Activated T-cell treated with anti-CD3 and anti-CD28 coated beads, Interleukin-2, amount 50 U/mL, for 4 hours (primary cell): ENCODE results near the gene TRAPPC3. TPM values are rescaled to one million over a fixed set of nuclear protein-coding genes. Genes with fewer than 3 reads are reported as not detected.

Experiments
- ATAC-seq, 2 donors: fragments of 200-7000 bp; cut with Tn5 transposase; one replicate each; pipeline ENCODE4 v1.10.0; 2021
- DNase-seq: peaks from one replicate; pipeline ENCODE4 v3.0.0-alpha.2; 2020
- H3K27me3 Mint-ChIP-seq: one replicate; pipeline ENCODE4 v1.8.0; 2021; ENCODE audit warnings: low read depth, mixed read lengths
- H3K36me3 Mint-ChIP-seq: one replicate; pipeline ENCODE4 v1.8.0; 2022; ENCODE audit warnings: mixed read lengths; ENCODE audit not compliant: insufficient read depth
- H3K4me1 Mint-ChIP-seq: one replicate; pipeline ENCODE4 v1.8.0; 2021; ENCODE audit warnings: low read depth, mixed read lengths
- H3K4me3 Mint-ChIP-seq: one replicate; pipeline ENCODE4 v1.8.0; 2021; ENCODE audit warnings: mild to moderate bottlenecking, moderate library complexity, mixed read lengths
- H3K9me3 Mint-ChIP-seq: one replicate; pipeline ENCODE4 v1.8.0; 2021; ENCODE audit warnings: mixed read lengths
- total RNA-seq, 3 donors: library from RNA; stranded (reverse); gene quantifications; one replicate each; pipeline ENCODE4 v1.2.1, GENCODE V29; 2021

The TRAPPC3 gene
- total RNA-seq, 3 donors from 2014 or later: 64.2 to 69.6 (median 65.9) TPM

DNA sequence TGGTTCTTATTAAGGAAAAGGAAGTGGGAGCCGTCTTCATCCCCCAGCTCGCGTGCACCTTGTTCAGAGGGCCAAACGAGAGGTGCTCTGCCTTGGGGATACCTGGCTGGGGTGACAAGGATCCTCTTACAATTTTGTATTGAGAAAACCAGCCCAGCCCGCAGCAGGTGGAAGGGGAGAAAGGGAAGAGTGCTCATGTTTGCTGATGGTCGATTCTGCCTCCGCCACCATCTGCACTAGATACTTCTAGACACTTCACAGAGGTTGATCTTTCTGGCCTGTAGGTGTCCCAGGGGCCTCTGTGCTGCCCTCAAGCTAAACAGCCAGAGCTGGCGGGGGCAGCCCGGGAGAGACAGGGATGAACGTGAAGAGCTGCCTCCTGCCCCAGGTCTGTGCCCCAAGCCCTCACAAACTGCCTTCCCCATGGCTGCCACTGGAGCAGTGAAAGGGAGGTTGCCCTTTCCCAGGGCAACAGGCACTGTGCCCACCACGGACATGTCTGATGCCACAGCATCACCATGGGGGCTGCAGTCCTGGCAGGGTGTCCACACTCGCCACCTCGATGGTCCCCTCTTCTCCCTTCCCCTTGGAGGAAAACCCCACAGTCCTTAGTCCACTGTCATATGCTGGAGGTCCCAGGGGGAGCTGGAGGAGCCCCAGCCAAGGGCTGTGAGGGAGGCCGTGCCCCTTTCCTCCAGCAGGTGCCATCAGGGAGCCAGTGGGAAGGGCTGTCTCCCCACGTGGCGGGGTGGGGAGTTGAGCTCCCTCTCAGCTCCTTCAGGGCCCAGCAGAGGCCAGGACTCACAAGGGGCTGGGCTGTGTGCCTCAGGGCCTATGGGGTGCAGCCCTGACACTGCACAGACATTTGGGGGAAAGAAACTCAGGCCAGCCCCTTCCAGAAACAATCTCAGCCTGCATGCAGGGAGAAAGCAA lies 52.5 kb downstream of the TRAPPC3 start:
- Mint-ChIP-seq H3K27me3 (no peaks in the 10 kb centered on the region), H3K4me1 (peaks cover 4% of the 10 kb centered on the region), H3K9me3 (no peaks in the 10 kb centered on the region), H3K4me3 (no peak overlapping the region), H3K36me3 (peaks cover 7% of the 10 kb centered on the region)
- DNase-seq: no peak
- ATAC-seq: peak in 1 of 2 donors; percentile 15

DNA sequence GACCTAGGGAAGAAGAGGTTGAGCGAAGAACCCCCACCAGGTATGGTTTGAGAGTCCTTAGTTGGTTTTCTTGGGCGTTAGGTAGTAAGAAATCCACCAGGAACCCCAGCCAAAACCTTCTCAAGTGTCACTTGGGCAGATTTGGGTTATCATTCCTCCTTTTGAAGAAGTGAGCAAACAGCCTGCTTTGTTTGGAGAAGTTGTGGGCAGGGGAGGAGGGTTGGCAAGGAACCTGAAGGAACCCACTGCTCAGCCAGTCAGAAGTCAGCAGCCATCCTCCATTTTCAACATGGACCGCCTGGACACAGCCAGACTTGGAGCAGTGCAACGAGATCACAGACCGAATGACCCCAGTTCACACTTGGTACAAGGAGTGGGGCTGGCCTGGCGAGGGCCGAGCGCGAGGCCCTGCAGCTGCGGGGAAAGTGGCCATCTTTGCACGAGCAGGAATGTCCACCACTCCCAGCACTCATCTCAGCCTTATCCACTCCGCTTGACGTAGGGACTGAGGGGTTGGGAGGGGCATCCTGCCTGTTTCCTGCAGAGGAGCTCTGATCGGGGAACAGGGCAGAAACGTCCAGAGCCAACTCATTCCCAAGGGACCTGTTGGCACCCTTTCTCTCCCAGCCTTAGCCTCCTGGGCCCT lies 53.4 kb downstream of the TRAPPC3 start:
- ATAC-seq (no peak), DNase-seq (no peak)
- no peaks in the 10 kb centered on the region for H3K9me3 Mint-ChIP-seq
- peaks cover 8% of the 10 kb centered on the region for H3K4me1 Mint-ChIP-seq
- H3K27me3 Mint-ChIP-seq: no peaks in the 10 kb centered on the region
- H3K4me3 Mint-ChIP-seq: no peak overlapping the region
- peaks cover 10% of the 10 kb centered on the region for H3K36me3 Mint-ChIP-seq

DNA sequence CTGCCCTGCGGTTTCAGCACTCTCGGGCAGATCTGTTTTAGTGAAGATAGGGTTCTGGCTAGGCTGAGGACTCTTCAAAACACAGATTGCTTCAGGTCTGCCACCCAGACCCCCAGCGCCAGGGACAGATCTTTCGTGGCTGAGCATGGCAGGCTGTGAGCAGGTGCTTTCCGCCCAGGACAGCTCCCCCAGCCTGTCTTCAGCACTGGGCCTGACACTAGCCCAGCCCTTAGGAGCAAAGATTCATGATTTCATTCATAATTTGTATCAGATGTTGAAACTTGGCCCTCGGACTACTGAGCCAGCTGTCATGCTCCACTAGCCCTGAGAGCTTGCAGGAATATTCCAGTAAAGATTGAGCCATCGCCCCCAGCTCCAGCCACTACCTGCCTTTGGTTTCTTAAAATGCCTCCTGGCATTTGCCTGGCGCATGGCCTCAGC lies 54.6 kb downstream of the TRAPPC3 start:
- peaks cover 13% of the 10 kb centered on the region for H3K4me1 Mint-ChIP-seq
- H3K4me3 Mint-ChIP-seq: no peak overlapping the region
- DNase-seq: no peak
- H3K36me3 Mint-ChIP-seq: peaks cover 11% of the 10 kb centered on the region
- no peaks in the 10 kb centered on the region for H3K27me3 Mint-ChIP-seq
- no peak for ATAC-seq
- H3K9me3 Mint-ChIP-seq: no peaks in the 10 kb centered on the region

DNA sequence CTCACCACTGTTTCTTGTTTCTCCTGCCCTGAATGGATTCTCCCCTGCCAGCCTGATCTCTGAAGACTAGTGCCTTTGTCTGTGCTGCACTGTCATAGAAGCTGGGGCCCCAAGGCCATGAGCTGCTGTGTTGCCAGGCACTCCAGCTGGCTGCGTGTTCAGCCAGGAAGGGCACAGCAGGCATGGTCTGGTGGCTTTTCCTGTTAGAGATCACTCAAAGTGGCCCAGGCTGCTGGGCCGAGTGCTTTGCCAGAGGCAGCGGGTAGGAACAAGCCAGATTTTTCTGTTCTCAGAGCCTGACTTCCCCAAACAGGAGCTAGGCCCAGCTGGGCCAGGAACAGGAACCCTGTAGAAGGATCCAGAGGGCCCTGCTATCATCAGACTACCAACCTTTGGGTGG lies 55.4 kb downstream of the TRAPPC3 start:
- DNase-seq: no peak
- no peak overlapping the region for H3K4me3 Mint-ChIP-seq
- no peaks in the 10 kb centered on the region for H3K9me3 Mint-ChIP-seq
- H3K36me3 Mint-ChIP-seq: peaks cover 14% of the 10 kb centered on the region
- H3K27me3 Mint-ChIP-seq: no peaks in the 10 kb centered on the region
- ATAC-seq: no peak
- peaks cover 16% of the 10 kb centered on the region for H3K4me1 Mint-ChIP-seq

DNA sequence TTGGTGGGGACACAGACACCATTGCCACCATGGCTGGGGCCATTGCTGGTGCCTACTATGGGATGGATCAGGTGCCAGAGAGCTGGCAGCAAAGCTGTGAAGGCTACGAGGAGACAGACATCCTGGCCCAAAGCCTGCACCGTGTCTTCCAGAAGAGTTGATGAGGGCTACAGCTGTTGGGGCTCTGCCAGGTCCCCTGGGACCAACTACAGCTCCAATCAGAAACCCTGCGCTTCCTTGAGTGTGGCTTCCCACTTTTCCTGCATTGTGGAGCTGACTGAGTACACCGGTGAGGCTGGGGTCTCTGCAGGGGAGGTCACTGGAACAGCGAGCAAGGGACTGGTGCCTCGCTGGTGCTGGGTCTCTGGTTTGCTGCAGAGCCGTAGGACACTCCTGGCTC lies 56.1 kb downstream of the TRAPPC3 start:
- H3K9me3 Mint-ChIP-seq: no peaks in the 10 kb centered on the region
- ATAC-seq: no peak
- H3K27me3 Mint-ChIP-seq: no peaks in the 10 kb centered on the region
- no peak for DNase-seq
- H3K36me3 Mint-ChIP-seq: peaks cover 14% of the 10 kb centered on the region
- peaks cover 16% of the 10 kb centered on the region for H3K4me1 Mint-ChIP-seq
- H3K4me3 Mint-ChIP-seq: no peak overlapping the region

DNA sequence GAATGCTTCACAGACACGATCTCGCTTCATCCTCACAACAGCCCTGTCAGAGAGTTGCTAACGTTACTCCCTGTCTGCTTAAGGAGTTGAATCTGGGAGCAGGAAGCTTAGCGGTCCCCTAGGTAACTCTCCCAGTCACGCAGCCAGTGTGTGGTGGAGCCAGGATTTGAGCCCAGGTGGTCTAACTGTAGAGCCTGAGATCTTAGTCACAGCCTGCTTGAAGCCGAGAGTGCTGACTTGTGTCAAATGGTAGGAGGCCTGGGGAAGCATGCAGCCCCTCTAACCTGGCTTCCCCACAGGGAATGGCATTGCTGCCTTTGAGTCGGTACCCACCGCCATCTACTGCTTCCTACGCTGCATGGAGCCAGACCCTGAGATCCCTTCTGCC lies 56.5 kb downstream of the TRAPPC3 start:
- ATAC-seq: no peak
- H3K4me1 Mint-ChIP-seq: peaks cover 16% of the 10 kb centered on the region

DNA sequence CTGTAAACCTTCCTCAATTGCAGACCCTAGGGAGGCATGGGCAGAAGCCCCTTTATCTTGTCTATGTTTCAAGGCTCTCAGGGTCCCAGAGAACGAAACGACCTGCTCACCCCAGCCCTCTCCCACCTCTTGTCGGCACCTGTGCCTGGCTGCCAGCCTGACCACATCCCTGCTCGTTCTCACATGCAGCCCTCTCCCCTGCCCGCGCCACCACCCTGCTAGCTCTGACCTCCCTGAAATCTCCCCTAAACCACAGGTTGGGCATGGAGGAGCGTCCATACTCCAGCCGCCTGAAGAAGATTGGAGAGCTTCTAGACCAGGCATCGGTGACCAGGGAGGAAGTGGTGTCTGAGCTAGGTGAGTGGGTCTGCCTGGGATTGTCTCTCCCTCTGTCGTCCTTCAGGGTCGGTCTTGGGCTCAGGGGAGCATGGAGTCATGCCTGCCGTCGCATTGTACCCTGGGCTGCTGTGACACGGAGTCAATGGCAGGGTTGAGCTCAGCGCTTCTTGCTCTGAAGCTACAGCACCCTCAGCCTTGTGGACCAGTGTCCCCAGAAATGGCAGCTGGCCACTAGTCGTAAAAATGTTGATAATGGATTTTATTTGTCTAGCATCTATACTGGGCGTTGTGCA lies 57.0 kb downstream of the TRAPPC3 start:
- Mint-ChIP-seq H3K27me3 (no peaks in the 10 kb centered on the region), H3K9me3 (no peaks in the 10 kb centered on the region), H3K4me1 (peaks cover 16% of the 10 kb centered on the region), H3K4me3 (no peak overlapping the region), H3K36me3 (peaks cover 14% of the 10 kb centered on the region)
- no peak for DNase-seq
- no peak for ATAC-seq

More for the DNA sequence above, 56.5 kb downstream of the TRAPPC3 start:
- Mint-ChIP-seq H3K9me3 (no peaks in the 10 kb centered on the region), H3K36me3 (peaks cover 14% of the 10 kb centered on the region), H3K27me3 (no peaks in the 10 kb centered on the region), H3K4me3 (no peak overlapping the region)
- no peak for DNase-seq

DNA sequence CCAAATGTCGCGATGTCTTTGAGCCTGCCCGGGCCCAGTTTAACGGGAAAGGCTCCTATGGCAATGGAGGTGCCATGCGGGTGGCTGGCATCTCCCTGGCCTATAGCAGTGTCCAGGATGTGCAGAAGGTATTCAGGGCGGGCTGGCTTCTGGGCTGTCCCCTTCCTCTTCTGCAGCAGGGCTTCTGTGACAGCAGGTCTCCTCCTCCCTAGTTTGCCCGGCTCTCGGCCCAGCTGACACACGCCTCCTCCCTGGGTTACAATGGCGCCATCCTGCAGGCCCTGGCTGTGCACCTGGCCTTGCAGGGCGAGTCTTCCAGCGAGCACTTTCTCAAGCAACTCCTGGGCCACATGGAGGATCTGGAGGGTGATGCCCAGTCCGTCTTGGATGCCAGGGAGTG lies 57.6 kb downstream of the TRAPPC3 start:
- Mint-ChIP-seq H3K4me3 (no peak overlapping the region), H3K4me1 (peaks cover 17% of the 10 kb centered on the region), H3K9me3 (no peaks in the 10 kb centered on the region), H3K27me3 (peaks cover 4% of the 10 kb centered on the region), H3K36me3 (peaks cover 14% of the 10 kb centered on the region)
- no peak for ATAC-seq
- no peak for DNase-seq

DNA sequence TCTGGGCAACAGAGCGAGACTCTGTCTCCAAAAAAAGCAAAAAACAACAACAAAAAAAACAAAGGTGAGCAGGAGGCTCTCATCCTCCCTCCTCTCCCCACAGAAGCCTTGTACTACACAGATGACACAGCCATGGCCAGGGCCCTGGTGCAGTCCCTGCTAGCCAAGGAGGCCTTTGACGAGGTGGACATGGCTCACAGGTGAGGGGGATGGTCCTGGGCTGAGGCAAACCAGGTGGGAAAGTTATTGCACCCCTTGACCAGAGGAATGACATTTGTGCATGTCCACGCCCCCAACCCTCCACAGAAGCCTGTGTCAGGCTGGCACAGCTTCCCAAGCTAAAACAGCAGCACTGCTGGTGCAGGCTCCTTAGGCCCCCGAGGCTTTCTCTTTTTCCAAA lies 58.1 kb downstream of the TRAPPC3 start:
- H3K9me3 Mint-ChIP-seq: no peaks in the 10 kb centered on the region
- H3K4me1 Mint-ChIP-seq: peaks cover 17% of the 10 kb centered on the region
- H3K36me3 Mint-ChIP-seq: peaks cover 14% of the 10 kb centered on the region
- ATAC-seq (no peak), DNase-seq (no peak)
- H3K27me3 Mint-ChIP-seq: peaks cover 7% of the 10 kb centered on the region
- no peak overlapping the region for H3K4me3 Mint-ChIP-seq

DNA sequence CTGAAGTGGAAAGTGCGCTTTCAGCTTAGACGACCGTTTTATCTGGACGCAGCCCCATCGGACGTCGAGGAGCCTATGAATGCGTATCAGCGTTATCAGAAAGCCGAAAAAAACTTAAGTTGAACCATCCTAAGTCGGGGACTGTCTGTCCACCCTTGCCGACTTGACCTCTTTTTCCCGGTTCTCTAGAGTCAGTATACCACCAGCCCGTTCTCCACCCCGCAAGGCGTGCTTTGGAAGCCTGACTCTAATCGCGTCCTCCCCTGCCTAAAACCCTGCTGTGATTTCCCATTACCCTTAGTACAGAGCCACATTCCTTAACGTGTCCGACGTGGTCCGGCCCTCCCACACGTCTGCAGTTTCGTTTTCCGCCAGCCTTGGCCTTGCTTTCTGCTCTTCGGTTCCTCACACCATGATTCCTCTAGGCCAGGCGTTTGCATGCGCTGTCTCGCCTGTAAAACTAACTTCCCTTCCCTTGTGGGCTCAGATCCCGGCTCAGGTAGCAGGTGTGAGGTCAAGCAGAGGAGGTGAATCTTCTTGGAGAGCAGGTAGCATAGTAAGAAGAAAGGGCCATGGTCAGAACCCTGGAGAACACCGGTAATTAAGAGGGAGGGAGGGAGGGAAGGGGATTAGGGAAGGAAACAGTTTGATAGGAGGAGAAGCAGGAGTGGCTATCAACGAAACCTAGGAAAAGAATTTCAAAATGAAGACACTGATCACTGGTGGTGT lies 59.7 kb downstream of the TRAPPC3 start:
- Mint-ChIP-seq H3K36me3 (peaks cover 14% of the 10 kb centered on the region), H3K4me3 (peak overlapping the region; percentile 98), H3K9me3 (no peaks in the 10 kb centered on the region), H3K4me1 (peaks cover 17% of the 10 kb centered on the region), H3K27me3 (peaks cover 20% of the 10 kb centered on the region)
- DNase-seq (no peak), ATAC-seq (no peak)

DNA sequence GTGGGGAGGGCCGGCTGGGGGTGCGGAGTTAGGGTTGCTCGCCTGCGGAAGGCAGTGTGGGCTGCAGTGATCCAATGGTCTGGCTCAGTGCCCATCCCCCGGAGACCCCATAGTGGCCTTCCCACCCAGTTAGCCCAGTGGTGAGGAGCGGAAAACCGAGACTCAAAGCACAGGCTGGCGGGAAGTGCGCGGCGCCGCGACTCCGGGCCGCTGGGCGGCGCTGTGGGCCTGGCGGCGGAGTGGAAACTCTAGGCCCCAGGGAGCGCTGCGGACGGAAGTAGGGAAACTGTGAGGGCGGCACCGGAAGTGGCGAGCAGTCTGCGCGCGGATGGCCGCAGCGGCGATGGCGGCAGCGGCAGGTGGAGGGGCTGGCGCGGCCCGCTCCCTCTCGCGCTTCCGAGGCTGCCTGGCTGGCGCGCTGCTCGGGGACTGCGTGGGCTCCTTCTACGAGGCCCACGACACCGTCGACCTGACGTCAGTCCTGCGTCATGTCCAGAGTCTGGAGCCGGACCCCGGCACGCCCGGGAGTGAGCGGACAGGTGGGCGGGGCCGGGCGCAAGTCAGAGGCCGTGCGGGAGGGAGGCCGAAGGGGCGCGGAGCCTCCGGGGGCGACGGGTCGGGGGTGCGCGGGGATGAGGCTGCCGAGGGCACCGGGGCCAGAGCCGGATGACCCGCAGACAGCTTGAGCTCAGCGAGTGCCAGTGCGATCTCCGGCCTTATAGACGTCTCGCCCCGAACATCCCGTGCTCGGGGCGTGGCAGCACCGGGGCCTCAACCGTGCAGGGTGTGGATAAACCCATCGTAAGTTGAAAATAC lies 60.5 kb downstream of the TRAPPC3 start, which contains the start of gene ADPRS:
Gene ADPRS (plus strand): TSS at position 316 of the 816 bp plus-strand sequence. CDS start 13 bp downstream, at position 329.
- H3K9me3 Mint-ChIP-seq: no peaks in the 10 kb centered on the region
- H3K36me3 Mint-ChIP-seq: peaks cover 14% of the 10 kb centered on the region
- ATAC-seq: peak; percentile 86 to 91
- H3K4me1 Mint-ChIP-seq: peaks cover 17% of the 10 kb centered on the region
- peak within 1 kb of the TSS; percentile 98 for H3K4me3 Mint-ChIP-seq
- H3K27me3 Mint-ChIP-seq: peaks cover 22% of the 10 kb centered on the region
- DNase-seq: peak; percentile 88

DNA sequence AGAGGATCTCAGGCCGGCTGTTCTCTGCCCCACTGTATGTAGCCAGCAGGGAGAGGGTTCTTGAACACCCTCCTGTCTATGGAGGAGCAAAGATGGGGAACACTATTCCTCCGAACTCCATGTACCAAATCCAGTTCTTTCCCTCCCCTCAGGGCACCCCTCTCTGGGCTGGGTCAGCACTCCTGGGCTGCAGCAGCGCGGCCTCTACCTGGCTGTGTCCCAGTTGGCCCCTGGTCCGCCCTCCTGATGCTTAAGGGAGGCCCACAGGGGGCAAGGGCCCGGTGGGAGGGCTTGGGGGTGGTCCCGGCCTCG lies 61.1 kb downstream of the TRAPPC3 start:
- ATAC-seq (peak; percentile 25 to 36), DNase-seq (no peak)
- Mint-ChIP-seq H3K9me3 (no peaks in the 10 kb centered on the region), H3K4me1 (peaks cover 17% of the 10 kb centered on the region), H3K27me3 (peaks cover 27% of the 10 kb centered on the region), H3K4me3 (peak overlapping the region; percentile 98), H3K36me3 (peaks cover 14% of the 10 kb centered on the region)
